Spleen (tissue), 7 donors: Measurements from ENCODE around the gene APOL2.

Experiments
- POLR2A ChIP-seq, 3 donors: fragments of 450-650 bp; IDR thresholded peaks; one replicate each; pipeline ENCODE4 v1.5.1; 2017; ENCODE audit warnings: antibody characterized with exemption in 3 of 3, mild to moderate bottlenecking in 1 of 3
- TF ChIP-seq, protein P1 (sequence below), 11 experiments: fragments of 200-600 bp in 7 of 11; fragments of 450-650 bp in 4 of 11; sonication (generic) in 4 of 11; IDR thresholded peaks in 8 of 11; conservative IDR thresholded peaks in 3 of 11; 1 replicate in 7 of 11; 2 replicates in 4 of 11; pipeline versions ENCODE4 v1.4.0 to v1.8.0; 2016 to 2021; ENCODE audit warnings: antibody characterized with exemption in 11 of 11, inconsistent platforms in 4 of 11, mild to moderate bottlenecking in 1 of 11
- donor health status: DM: no; HTN: no; CAD: no; lungs with moderate emphysema.
- donor health status: DM: no; HTN: no; CAD: no.
- donor health status: DM: no; HTN: no; CAD: no.

GRCh38 chr22:36183446-36183845, 55.9 kb downstream of the APOL2 start:
- TF ChIP-seq, protein P1, sequence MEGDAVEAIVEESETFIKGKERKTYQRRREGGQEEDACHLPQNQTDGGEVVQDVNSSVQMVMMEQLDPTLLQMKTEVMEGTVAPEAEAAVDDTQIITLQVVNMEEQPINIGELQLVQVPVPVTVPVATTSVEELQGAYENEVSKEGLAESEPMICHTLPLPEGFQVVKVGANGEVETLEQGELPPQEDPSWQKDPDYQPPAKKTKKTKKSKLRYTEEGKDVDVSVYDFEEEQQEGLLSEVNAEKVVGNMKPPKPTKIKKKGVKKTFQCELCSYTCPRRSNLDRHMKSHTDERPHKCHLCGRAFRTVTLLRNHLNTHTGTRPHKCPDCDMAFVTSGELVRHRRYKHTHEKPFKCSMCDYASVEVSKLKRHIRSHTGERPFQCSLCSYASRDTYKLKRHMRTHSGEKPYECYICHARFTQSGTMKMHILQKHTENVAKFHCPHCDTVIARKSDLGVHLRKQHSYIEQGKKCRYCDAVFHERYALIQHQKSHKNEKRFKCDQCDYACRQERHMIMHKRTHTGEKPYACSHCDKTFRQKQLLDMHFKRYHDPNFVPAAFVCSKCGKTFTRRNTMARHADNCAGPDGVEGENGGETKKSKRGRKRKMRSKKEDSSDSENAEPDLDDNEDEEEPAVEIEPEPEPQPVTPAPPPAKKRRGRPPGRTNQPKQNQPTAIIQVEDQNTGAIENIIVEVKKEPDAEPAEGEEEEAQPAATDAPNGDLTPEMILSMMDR (IDR thresholded peaks at IDR 0.05 in 8 of 11, conservative IDR thresholded peaks at IDR 0.05 in 3 of 11), result no peak
- TF ChIP-seq POLR2A (IDR thresholded peaks at IDR 0.05), result no peak
